ENCODE data around the gene PRKN. TPM values are rescaled to one million over a fixed set of nuclear protein-coding genes. Genes with fewer than 3 reads are reported as not detected.
A peak's percentile ranks its signal among the peaks of the same experiment; 100 is the strongest.

Gene PRKN
- total RNA-seq, 2 experiments from 2014 or later = 0.82 to 1.00 TPM

GRCh38 chr6:161922631-161923119 is 804.9 kb downstream of the PRKN start:
- H3K4me1 Mint-ChIP-seq (ENCODE audit: low read depth) = no peaks in the 10 kb centered on the region
- ChIA-PET POLR2A (no interaction called here), CTCF (interaction anchor here (0.8 kb wide), 1 partner anchor 504 kb away, joined by 3 read pairs; no protein-coding TSS in a partner anchor)
- H3K36me3 Mint-ChIP-seq = no peaks in the 10 kb centered on the region
- DNase-seq = peak; percentile 16
- intact Hi-C loops (cut with micrococcal nuclease) = no loop called here
- no peak overlapping the region for H3K27ac Mint-ChIP-seq
- H3K4me3 Mint-ChIP-seq = no peak overlapping the region
- no peaks in the 10 kb centered on the region for H3K27me3 Mint-ChIP-seq
- H3K9me3 Mint-ChIP-seq = no peaks in the 10 kb centered on the region

- intact Hi-C loops (cut with micrococcal nuclease) = no loop called here
- no peaks in the 10 kb centered on the region for H3K27me3 Mint-ChIP-seq
- POLR2A ChIA-PET = no interaction called here
Measured at GRCh38 chr6:161921602-161922395, 805.8 kb downstream of the PRKN start.

GRCh38 chr6:161919691-161920090 is 807.9 kb downstream of the PRKN start:
- Mint-ChIP-seq H3K4me3 (no peak overlapping the region), H3K9me3 (no peaks in the 10 kb centered on the region), H3K27me3 (no peaks in the 10 kb centered on the region), H3K36me3 (no peaks in the 10 kb centered on the region), H3K27ac (no peak overlapping the region), H3K4me1 (ENCODE audit: low read depth) (no peaks in the 10 kb centered on the region)
- no peak for DNase-seq
- ChIA-PET CTCF (no interaction called here), POLR2A (no interaction called here)
- intact Hi-C loops (cut with micrococcal nuclease) = no loop called here

More at GRCh38 chr6:161921602-161922395, 805.8 kb downstream of the PRKN start:
- Mint-ChIP-seq H3K27ac (no peak overlapping the region), H3K9me3 (no peaks in the 10 kb centered on the region), H3K36me3 (no peaks in the 10 kb centered on the region), H3K4me1 (ENCODE audit: low read depth) (no peaks in the 10 kb centered on the region), H3K4me3 (no peak overlapping the region)
- CTCF ChIA-PET = no interaction called here
- no peak for DNase-seq

- POLR2A ChIA-PET = no interaction called here
Measured at GRCh38 chr6:161918628-161919205, 808.8 kb downstream of the PRKN start.

GRCh38 chr6:161918109-161918531 is 809.4 kb downstream of the PRKN start:
- H3K4me1 Mint-ChIP-seq (ENCODE audit: low read depth) = no peaks in the 10 kb centered on the region
- no peaks in the 10 kb centered on the region for H3K27me3 Mint-ChIP-seq
- H3K36me3 Mint-ChIP-seq = no peaks in the 10 kb centered on the region
- DNase-seq = no peak
- no peaks in the 10 kb centered on the region for H3K9me3 Mint-ChIP-seq
- no peak overlapping the region for H3K27ac Mint-ChIP-seq
- ChIA-PET CTCF (no interaction called here), POLR2A (no interaction called here)
- no peak overlapping the region for H3K4me3 Mint-ChIP-seq
- intact Hi-C loops (cut with micrococcal nuclease) = no loop called here

More at GRCh38 chr6:161918628-161919205, 808.8 kb downstream of the PRKN start:
- Mint-ChIP-seq H3K27me3 (no peaks in the 10 kb centered on the region), H3K36me3 (no peaks in the 10 kb centered on the region), H3K4me3 (no peak overlapping the region), H3K4me1 (ENCODE audit: low read depth) (no peaks in the 10 kb centered on the region), H3K27ac (no peak overlapping the region), H3K9me3 (no peaks in the 10 kb centered on the region)
- CTCF ChIA-PET = no interaction called here
- intact Hi-C loops (cut with micrococcal nuclease) = no loop called here
- no peak for DNase-seq

- ChIA-PET CTCF (no interaction called here), POLR2A (no interaction called here)
- no peak for DNase-seq
- intact Hi-C loops (cut with micrococcal nuclease) = no loop called here
- Mint-ChIP-seq H3K27me3 (no peaks in the 10 kb centered on the region), H3K27ac (no peak overlapping the region), H3K9me3 (no peaks in the 10 kb centered on the region), H3K4me3 (no peak overlapping the region), H3K4me1 (ENCODE audit: low read depth) (no peaks in the 10 kb centered on the region), H3K36me3 (no peaks in the 10 kb centered on the region)
Measured at GRCh38 chr6:161917645-161918044, 809.9 kb downstream of the PRKN start.

GRCh38 chr6:161915456-161915964 is 812.1 kb downstream of the PRKN start:
- Mint-ChIP-seq H3K27ac (no peak overlapping the region), H3K4me1 (ENCODE audit: low read depth) (no peaks in the 10 kb centered on the region), H3K4me3 (no peak overlapping the region), H3K27me3 (no peaks in the 10 kb centered on the region), H3K36me3 (no peaks in the 10 kb centered on the region), H3K9me3 (no peaks in the 10 kb centered on the region)
- intact Hi-C loops (cut with micrococcal nuclease) = no loop called here
- ChIA-PET POLR2A (no interaction called here), CTCF (no interaction called here)
- no peak for DNase-seq

- H3K9me3 Mint-ChIP-seq = no peaks in the 10 kb centered on the region
- peaks cover 1% of the 10 kb centered on the region for H3K27me3 Mint-ChIP-seq
- ChIA-PET CTCF (no interaction called here), POLR2A (no interaction called here)
- intact Hi-C loops (cut with micrococcal nuclease) = no loop called here
- no peaks in the 10 kb centered on the region for H3K4me1 Mint-ChIP-seq (ENCODE audit: low read depth)
- H3K27ac Mint-ChIP-seq = no peak overlapping the region
- H3K4me3 Mint-ChIP-seq = no peak overlapping the region
- H3K36me3 Mint-ChIP-seq = no peaks in the 10 kb centered on the region
- no peak for DNase-seq
Measured at GRCh38 chr6:161908872-161909271, 818.7 kb downstream of the PRKN start.

GRCh38 chr6:161906571-161906970 is 821.0 kb downstream of the PRKN start:
- POLR2A ChIA-PET = no interaction called here
- DNase-seq = no peak
- intact Hi-C loops (cut with micrococcal nuclease) = no loop called here
- no peak overlapping the region for H3K4me3 Mint-ChIP-seq
- H3K27me3 Mint-ChIP-seq = peaks cover 1% of the 10 kb centered on the region
- H3K36me3 Mint-ChIP-seq = no peaks in the 10 kb centered on the region
- H3K4me1 Mint-ChIP-seq (ENCODE audit: low read depth) = no peaks in the 10 kb centered on the region
- CTCF ChIA-PET = no interaction called here
- no peaks in the 10 kb centered on the region for H3K9me3 Mint-ChIP-seq
- H3K27ac Mint-ChIP-seq = no peak overlapping the region

GRCh38 chr6:161903584-161904212 is 823.9 kb downstream of the PRKN start:
- H3K36me3 Mint-ChIP-seq = no peaks in the 10 kb centered on the region
- H3K4me1 Mint-ChIP-seq (ENCODE audit: low read depth) = no peaks in the 10 kb centered on the region
- peaks cover 1% of the 10 kb centered on the region for H3K27me3 Mint-ChIP-seq
- intact Hi-C loops (cut with micrococcal nuclease) = no loop called here
- H3K9me3 Mint-ChIP-seq = no peaks in the 10 kb centered on the region
- no peak for DNase-seq
- ChIA-PET POLR2A (no interaction called here), CTCF (no interaction called here)
- no peak overlapping the region for H3K4me3 Mint-ChIP-seq
- no peak overlapping the region for H3K27ac Mint-ChIP-seq

- Mint-ChIP-seq H3K27ac (no peak overlapping the region), H3K9me3 (no peaks in the 10 kb centered on the region), H3K36me3 (no peaks in the 10 kb centered on the region), H3K4me3 (no peak overlapping the region), H3K4me1 (ENCODE audit: low read depth) (no peaks in the 10 kb centered on the region), H3K27me3 (peaks cover 1% of the 10 kb centered on the region)
- intact Hi-C loops (cut with micrococcal nuclease) = no loop called here
- ChIA-PET CTCF (no interaction called here), POLR2A (no interaction called here)
- no peak for DNase-seq
Measured at GRCh38 chr6:161901740-161902426, 825.7 kb downstream of the PRKN start.

GRCh38 chr6:161894436-161894835 is 833.1 kb downstream of the PRKN start:
- Mint-ChIP-seq H3K9me3 (no peaks in the 10 kb centered on the region), H3K36me3 (no peaks in the 10 kb centered on the region), H3K4me1 (ENCODE audit: low read depth) (no peaks in the 10 kb centered on the region), H3K27me3 (no peaks in the 10 kb centered on the region), H3K27ac (no peak overlapping the region), H3K4me3 (no peak overlapping the region)
- ChIA-PET POLR2A (no interaction called here), CTCF (no interaction called here)
- intact Hi-C loops (cut with micrococcal nuclease) = no loop called here
- no peak for DNase-seq

All from activated CD4-positive, alpha-beta memory T cell treated with anti-CD3 and anti-CD28 coated beads for 36 hours (primary cell).